HepG2 (cell line): ENCODE measurements around the gene C5orf24. TPM values are rescaled to one million over a fixed set of nuclear protein-coding genes. Genes with fewer than 3 reads are reported as not detected.

Experiments
- ATAC-seq: fragments of 200-7000 bp; cut with Tn5 transposase; 3 replicates; pipeline ENCODE4 v1.9.1; 2020; ENCODE audit warnings: mild to moderate bottlenecking, moderate library complexity
- BruUV-seq: library from RNA; stranded (reverse); fragments of 400-500 nt; replicated peaks from 2 replicates; lab custom pipeline; 2021; lab: Mats Ljungman, UMichigan
- CTCF ChIA-PET: fragments of 300-600 bp; formaldehyde crosslinking; extraction: SDS; loops from one replicate; lab custom pipeline; 2021; ENCODE audit warnings: low total read pairs, inconsistent platforms, low intra/inter-chr PET ratio; lab: Yijun Ruan, JAX
- POLR2A ChIA-PET: fragments of 350-600 bp; sonication (Branson Sonifier 250); formaldehyde crosslinking; loops from one replicate; lab custom pipeline; 2020; ENCODE audit warnings: antibody characterized with exemption, inconsistent platforms; lab: Yijun Ruan, JAX
- DNase-seq: peaks from one replicate; pipeline ENCODE4 v3.0.0-alpha.2; 2015; ENCODE audit warnings: low spot score
- FAIRE-seq: peaks from 3 replicates; lab custom pipeline; 2011; peaks lifted over from hg19 to GRCh38; lab: Jason Lieb, UNC
- H2AFZ ChIP-seq: one replicate; pipeline ENCODE4 v1.6.1; 2011; ENCODE audit warnings: low read length, inconsistent platforms
- H3K27ac ChIP-seq: fragments of 300-600 bp; 3 replicates; pipeline ENCODE4 v1.8.0; 2011; ENCODE audit warnings: mixed run types, mild to moderate bottlenecking, mixed read lengths, low read length, inconsistent platforms; ENCODE audit not compliant: insufficient read depth; ENCODE audit errors: extremely low read length
- H3K27me3 ChIP-seq, 2 experiments: fragments of 200-600 bp in 1 of 2; 2 replicates in 1 of 2; 3 replicates in 1 of 2; pipeline versions ENCODE4 v1.6.0 to v1.8.0; 2011; ENCODE audit warnings: low read length in 2 of 2, mild to moderate bottlenecking in 2 of 2, moderate library complexity in 2 of 2, inconsistent platforms in 1 of 2; ENCODE audit not compliant: insufficient read depth in 2 of 2, control insufficient read depth in 1 of 2
- H3K36me3 ChIP-seq, 2 experiments: fragments of 200-600 bp in 1 of 2; replicated peaks in 1 of 2; 2 replicates in 1 of 2; 3 replicates in 1 of 2; pipeline versions ENCODE4 v1.5.1 to v1.8.0; 2011; ENCODE audit warnings: low read length in 2 of 2, inconsistent platforms in 1 of 2; ENCODE audit not compliant: insufficient read depth in 2 of 2, control insufficient read depth in 1 of 2
- H3K4me1 ChIP-seq: 2 replicates; pipeline ENCODE4 v1.5.1; 2012; ENCODE audit warnings: low read length, inconsistent platforms; ENCODE audit not compliant: insufficient read depth
- H3K4me2 ChIP-seq: 2 replicates; pipeline ENCODE4 v1.6.0; 2011; ENCODE audit warnings: low read depth, low read length, inconsistent platforms
- H3K4me3 ChIP-seq, 3 experiments: fragments of 200-600 bp in 1 of 3; sonication (generic), shearing (Covaris generic) in 1 of 3; replicated peaks in 1 of 3; 2 replicates each; pipeline ENCODE4 v1.5.1; 2011 to 2016; ENCODE audit warnings: low read length in 3 of 3, inconsistent platforms in 2 of 3, low read depth in 2 of 3, mild to moderate bottlenecking in 2 of 3, control low read depth in 1 of 3, mixed read lengths in 1 of 3; ENCODE audit not compliant: insufficient read depth in 1 of 3
- H3K79me2 ChIP-seq: one replicate; pipeline ENCODE4 v1.6.1; 2011; ENCODE audit warnings: low read length, inconsistent platforms; ENCODE audit not compliant: insufficient read depth
- H3K9ac ChIP-seq: 2 replicates; pipeline ENCODE4 v1.6.0; 2011; ENCODE audit warnings: mild to moderate bottlenecking, low read depth, low read length, inconsistent platforms; ENCODE audit not compliant: insufficient read depth
- H3K9me3 ChIP-seq: 2 replicates; pipeline ENCODE4 v1.5.1; 2012; ENCODE audit warnings: mild to moderate bottlenecking, low read length
- H4K20me1 ChIP-seq: 2 replicates; pipeline ENCODE4 v1.6.0; 2011; ENCODE audit warnings: inconsistent platforms, mild to moderate bottlenecking, low read length, moderate library complexity; ENCODE audit not compliant: insufficient read depth
- MBNL3 ChIP-seq: fragments of 250-450 bp; sonication (Bioruptor Pico); conservative IDR thresholded peaks from 2 replicates; pipeline ENCODE4 v1.8.0; 2022; ENCODE audit warnings: mild to moderate bottlenecking, inconsistent platforms
- TEAD3 ChIP-seq: optimal IDR thresholded peaks from 2 replicates; pipeline ENCODE3; 2016; ENCODE audit warnings: borderline replicate concordance
- WGBS: methylation state at CpG from one replicate; pipeline ENCODE4 v1.1.6; 2017; ENCODE audit warnings: low lambda C conversion rate; 5-methylcytosine and 5-hydroxymethylcytosine counted together
- in situ Hi-C: cut with HindIII; loops from 2 replicates; pipeline ENCODE4 v1.10.0; 2017; ENCODE audit warnings: low pct_unique_long_range_greater_than_20kb; ENCODE audit not compliant: extremely low pct_ligation_motif_present
- intact Hi-C: fragments of 100-400 bp; cut with micrococcal nuclease; formaldehyde crosslinking; loops from one replicate; pipeline ENCODE4 v1.10.0; 2022; ENCODE audit not compliant: unreplicated experiment
- polyA plus RNA-seq, 8 experiments: library from polyadenylated mRNA; depleted of rRNA in 3 of 8; stranded (reverse) in 7 of 8; unstranded in 1 of 8; fragments of >200 nt; fragmentation: Illumina TruSeq in 4 of 8; extraction: Trizol in 4 of 8; gene quantifications; 2 replicates each; pipeline versions ENCODE4 v1.2.1 to v1.2.3, GENCODE V29; 2011 to 2016; ENCODE audit warnings: low read depth in 4 of 8, missing spikeins in 1 of 8, mixed read lengths in 1 of 8; ENCODE audit not compliant: insufficient read depth in 1 of 8
- total RNA-seq, 5 experiments: library from RNA; depleted of rRNA; stranded (reverse); fragments of >200 nt; fragmentation: Illumina TruSeq; extraction: Trizol; gene quantifications; 2 replicates each; pipeline ENCODE4 v1.2.3, GENCODE V29; 2016; ENCODE audit warnings: low read depth in 1 of 5

Gene C5orf24
- total and polyA plus RNA-seq, 2 of the 13 experiments (the other 11 are each of a cell fraction or from before 2014, with no cell fraction given), result 34.6 to 41.5 TPM

- no peaks in the 10 kb centered on the region for H4K20me1 ChIP-seq
- no TSS peak for BruUV-seq
- TF ChIP-seq TEAD3 (CRISPR knock-in tag), result no peak
- H3K4me1 ChIP-seq, result peaks cover 36% of the 10 kb centered on the region
- CTCF ChIA-PET, result no interaction called here
- intact Hi-C loops (no loop called here), in situ Hi-C loops (no loop called here)
- H3K27me3 ChIP-seq, result no peaks in the 10 kb centered on the region; a peak in 1 of 5 replicates
- DNase-seq, result no peak
- no peak overlapping the region for H3K4me3 ChIP-seq
- POLR2A ChIA-PET, result no interaction called here
- H2AFZ ChIP-seq, result no peak overlapping the region
- H3K79me2 ChIP-seq, result peaks cover 29% of the 10 kb centered on the region
- H3K9me3 ChIP-seq, result no peaks in the 10 kb centered on the region
- FAIRE-seq, result no peak
- peaks cover 0 to 1% of the 10 kb centered on the region in 2 experiments; a peak in 1 of 5 replicates for H3K36me3 ChIP-seq
- H3K27ac ChIP-seq, result no peak overlapping the region
- H3K4me2 ChIP-seq, result 0 out of 2 replicates have a peak overlapping the region, but pooled peaks have one; percentile 7
- H3K9ac ChIP-seq, result no peak overlapping the region
- no peak for ATAC-seq
Measured at GRCh38 chr5:134877159-134877558, 31.4 kb downstream of the C5orf24 start.

- in situ Hi-C loops (no loop called here), intact Hi-C loops (no loop called here)
- Histone ChIP-seq H3K36me3 (peaks cover 0 to 1% of the 10 kb centered on the region in 2 experiments; a peak in 1 of 5 replicates), H3K4me3 (no peak overlapping the region), H3K9ac (no peak overlapping the region), H4K20me1 (no peaks in the 10 kb centered on the region), H3K27me3 (no peaks in the 10 kb centered on the region; a peak in 1 of 5 replicates), H2AFZ (no peak overlapping the region), H3K79me2 (peaks cover 29% of the 10 kb centered on the region), H3K4me2 (no peak overlapping the region), H3K9me3 (no peaks in the 10 kb centered on the region), H3K27ac (no peak overlapping the region), H3K4me1 (peaks cover 36% of the 10 kb centered on the region)
- DNase-seq, result no peak
- ChIA-PET POLR2A (no interaction called here), CTCF (no interaction called here)
- no peak for FAIRE-seq
- no peak for ATAC-seq
- WGBS, result 97% methylated on average over 3 of the region's 3 CpGs
- no peak for TF ChIP-seq MBNL3 (CRISPR knock-in tag)
- no TSS peak for BruUV-seq
Measured at GRCh38 chr5:134878403-134878802, 32.6 kb downstream of the C5orf24 start.
